ENCODE results near the gene INO80C.

INO80C gene

GRCh38 chr18:35479911-35480586 lies 17.7 kb downstream of the INO80C start:
- ATAC-seq (ENCODE audit: insufficient read depth, low read depth) (no peak), DNase-seq (no peak)
- Histone ChIP-seq H3K9ac (ENCODE audit: low read depth, low read length) (no peak overlapping the region), H3K4me2 (ENCODE audit: insufficient read depth, low read length) (no peak overlapping the region), H3K79me2 (ENCODE audit: insufficient read depth, low read length) (no peaks in the 10 kb centered on the region), H3K36me3 (ENCODE audit: insufficient read depth, low read length) (no peaks in the 10 kb centered on the region; the same call in 1 of the 2 replicates), H3K4me3 (ENCODE audit: low read depth in 1 of 2, low read length in 2 of 2) (no peak overlapping the region), H3K27ac (ENCODE audit: low read length) (no peak overlapping the region), H4K20me1 (ENCODE audit: insufficient read depth, low read length) (no peaks in the 10 kb centered on the region), H3K4me1 (ENCODE audit: insufficient read depth, low read length) (no peaks in the 10 kb centered on the region), H3K9me3 (ENCODE audit: insufficient read depth, low read length, severe bottlenecking) (no peaks in the 10 kb centered on the region), H2AFZ (ENCODE audit: low read depth, low read length) (no peak overlapping the region), H3K27me3 (ENCODE audit: insufficient read depth, low read length, poor library complexity) (no peaks in the 10 kb centered on the region)
- TF ChIP-seq, protein P1, sequence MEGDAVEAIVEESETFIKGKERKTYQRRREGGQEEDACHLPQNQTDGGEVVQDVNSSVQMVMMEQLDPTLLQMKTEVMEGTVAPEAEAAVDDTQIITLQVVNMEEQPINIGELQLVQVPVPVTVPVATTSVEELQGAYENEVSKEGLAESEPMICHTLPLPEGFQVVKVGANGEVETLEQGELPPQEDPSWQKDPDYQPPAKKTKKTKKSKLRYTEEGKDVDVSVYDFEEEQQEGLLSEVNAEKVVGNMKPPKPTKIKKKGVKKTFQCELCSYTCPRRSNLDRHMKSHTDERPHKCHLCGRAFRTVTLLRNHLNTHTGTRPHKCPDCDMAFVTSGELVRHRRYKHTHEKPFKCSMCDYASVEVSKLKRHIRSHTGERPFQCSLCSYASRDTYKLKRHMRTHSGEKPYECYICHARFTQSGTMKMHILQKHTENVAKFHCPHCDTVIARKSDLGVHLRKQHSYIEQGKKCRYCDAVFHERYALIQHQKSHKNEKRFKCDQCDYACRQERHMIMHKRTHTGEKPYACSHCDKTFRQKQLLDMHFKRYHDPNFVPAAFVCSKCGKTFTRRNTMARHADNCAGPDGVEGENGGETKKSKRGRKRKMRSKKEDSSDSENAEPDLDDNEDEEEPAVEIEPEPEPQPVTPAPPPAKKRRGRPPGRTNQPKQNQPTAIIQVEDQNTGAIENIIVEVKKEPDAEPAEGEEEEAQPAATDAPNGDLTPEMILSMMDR (IDR thresholded peaks at IDR 0.05; ENCODE audit: borderline replicate concordance, extremely low read depth, low read length, poor library complexity, severe bottlenecking): no peak
- TF ChIP-seq EZH2 (IDR thresholded peaks at IDR 0.05; ENCODE audit: borderline replicate concordance, low read depth, low read length, severe bottlenecking): no peak

DNA sequence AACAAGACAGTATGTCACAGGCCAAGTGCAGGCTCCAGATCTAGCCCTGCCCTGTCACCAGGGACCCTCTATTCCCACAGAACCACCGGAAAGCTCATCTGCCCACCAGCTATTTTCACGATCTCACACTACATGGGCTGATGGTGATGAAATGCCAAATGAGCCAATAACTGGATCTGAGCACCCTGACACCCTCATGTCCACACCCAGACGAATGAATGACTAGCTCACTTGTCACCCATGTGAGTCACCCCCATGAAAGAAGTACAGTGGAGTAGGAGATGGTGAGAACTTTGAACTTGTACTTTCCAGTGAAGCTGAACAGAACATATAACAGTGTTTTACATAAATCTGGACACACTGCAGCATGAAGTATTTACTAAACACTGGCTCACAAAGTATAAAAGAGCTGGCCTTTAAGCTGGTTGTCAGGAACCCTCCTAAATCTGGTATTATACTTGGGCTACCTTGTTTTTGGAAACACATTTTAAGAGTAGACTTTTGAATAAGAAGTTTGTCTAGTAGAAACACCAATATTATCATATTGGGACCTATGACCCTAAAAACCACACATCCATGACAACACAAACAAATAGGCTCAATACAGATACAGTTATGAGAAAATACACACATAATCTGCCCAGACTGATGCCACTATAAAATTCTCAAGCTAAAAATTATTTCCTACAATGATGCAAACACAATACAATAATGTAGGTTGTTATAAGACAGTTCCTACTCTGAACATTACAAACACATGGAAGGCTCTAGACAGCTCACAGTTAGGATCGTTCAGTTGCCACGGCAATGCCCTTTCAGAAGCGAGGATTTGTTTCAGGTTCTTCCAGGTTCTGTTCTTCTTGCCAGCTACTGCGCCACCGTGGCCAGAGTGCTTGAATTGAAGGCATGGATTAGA lies 19.0 kb downstream of the INO80C start:
- no peak for ATAC-seq (ENCODE audit: insufficient read depth, low read depth)
- Histone ChIP-seq H3K79me2 (ENCODE audit: insufficient read depth, low read length) (no peaks in the 10 kb centered on the region), H3K27me3 (ENCODE audit: insufficient read depth, low read length, poor library complexity) (no peaks in the 10 kb centered on the region), H3K36me3 (ENCODE audit: insufficient read depth, low read length) (no peaks in the 10 kb centered on the region; the same call in 1 of the 2 replicates), H3K27ac (ENCODE audit: low read length) (no peak overlapping the region), H3K9me3 (ENCODE audit: insufficient read depth, low read length, severe bottlenecking) (no peaks in the 10 kb centered on the region), H3K4me1 (ENCODE audit: insufficient read depth, low read length) (no peaks in the 10 kb centered on the region), H4K20me1 (ENCODE audit: insufficient read depth, low read length) (no peaks in the 10 kb centered on the region), H3K9ac (ENCODE audit: low read depth, low read length) (no peak overlapping the region), H3K4me2 (ENCODE audit: insufficient read depth, low read length) (no peak overlapping the region), H3K4me3 (ENCODE audit: low read depth in 1 of 2, low read length in 2 of 2) (no peak overlapping the region), H2AFZ (ENCODE audit: low read depth, low read length) (no peak overlapping the region)
- no peak for TF ChIP-seq EZH2 (IDR thresholded peaks at IDR 0.05; ENCODE audit: borderline replicate concordance, low read depth, low read length, severe bottlenecking)
- TF ChIP-seq, protein P1 (IDR thresholded peaks at IDR 0.05; ENCODE audit: borderline replicate concordance, extremely low read depth, low read length, poor library complexity, severe bottlenecking): no peak
- DNase-seq: no peak

GRCh38 chr18:35477974-35478373 lies 19.8 kb downstream of the INO80C start:
- H3K27me3 ChIP-seq (ENCODE audit: insufficient read depth, low read length, poor library complexity): no peaks in the 10 kb centered on the region
- TF ChIP-seq EZH2 (IDR thresholded peaks at IDR 0.05; ENCODE audit: borderline replicate concordance, low read depth, low read length, severe bottlenecking): no peak
- TF ChIP-seq, protein P1 (IDR thresholded peaks at IDR 0.05; ENCODE audit: borderline replicate concordance, extremely low read depth, low read length, poor library complexity, severe bottlenecking): no peak
- no peak overlapping the region for H3K4me3 ChIP-seq (ENCODE audit: low read depth in 1 of 2, low read length in 2 of 2)
- H3K79me2 ChIP-seq (ENCODE audit: insufficient read depth, low read length): no peaks in the 10 kb centered on the region
- ATAC-seq (ENCODE audit: insufficient read depth, low read depth) (no peak), DNase-seq (no peak)
- no peak overlapping the region for H2AFZ ChIP-seq (ENCODE audit: low read depth, low read length)
- no peak overlapping the region for H3K27ac ChIP-seq (ENCODE audit: low read length)
- H4K20me1 ChIP-seq (ENCODE audit: insufficient read depth, low read length): no peaks in the 10 kb centered on the region
- no peak overlapping the region for H3K4me2 ChIP-seq (ENCODE audit: insufficient read depth, low read length)
- H3K9ac ChIP-seq (ENCODE audit: low read depth, low read length): no peak overlapping the region
- no peaks in the 10 kb centered on the region; the same call in 1 of the 2 replicates for H3K36me3 ChIP-seq (ENCODE audit: insufficient read depth, low read length)
- H3K9me3 ChIP-seq (ENCODE audit: insufficient read depth, low read length, severe bottlenecking): no peaks in the 10 kb centered on the region
- H3K4me1 ChIP-seq (ENCODE audit: insufficient read depth, low read length): no peaks in the 10 kb centered on the region

Data from DND-41 (cell line).